SH-SY5Y (cell line): ENCODE data around the gene TGFB2.

Source experiments
- GATA2 ChIP-seq: IDR thresholded peaks from 2 replicates; pipeline ENCODE4 v1.6.1; 2011; ENCODE audit warnings: mild to moderate bottlenecking, low read depth, low read length
- GATA3 ChIP-seq: IDR thresholded peaks from 2 replicates; pipeline ENCODE4 v1.6.1; 2011; ENCODE audit warnings: low read depth, mild to moderate bottlenecking, low read length, moderate library complexity

GRCh38 chr1:218382261-218382660, 37.1 kb downstream of the TGFB2 start:
- TF ChIP-seq GATA2 = no peak
- TF ChIP-seq GATA3 = no peak
